GM18511 (cell line): Measurements from ENCODE around the gene HTR3E.
"Not testable (repeated sequence)": the region's sequence is repeated elsewhere in the genome, so short reads cannot be mapped to it uniquely, and the experiment has no call there.

Experiments
- ATAC-seq: cut with Tn5 transposase; IDR thresholded peaks from one replicate; pipeline ENCODE4 v1.9.1; 2021; ENCODE audit warnings: mild to moderate bottlenecking, moderate library complexity; ENCODE audit not compliant: unreplicated experiment

The HTR3E gene, protein sequence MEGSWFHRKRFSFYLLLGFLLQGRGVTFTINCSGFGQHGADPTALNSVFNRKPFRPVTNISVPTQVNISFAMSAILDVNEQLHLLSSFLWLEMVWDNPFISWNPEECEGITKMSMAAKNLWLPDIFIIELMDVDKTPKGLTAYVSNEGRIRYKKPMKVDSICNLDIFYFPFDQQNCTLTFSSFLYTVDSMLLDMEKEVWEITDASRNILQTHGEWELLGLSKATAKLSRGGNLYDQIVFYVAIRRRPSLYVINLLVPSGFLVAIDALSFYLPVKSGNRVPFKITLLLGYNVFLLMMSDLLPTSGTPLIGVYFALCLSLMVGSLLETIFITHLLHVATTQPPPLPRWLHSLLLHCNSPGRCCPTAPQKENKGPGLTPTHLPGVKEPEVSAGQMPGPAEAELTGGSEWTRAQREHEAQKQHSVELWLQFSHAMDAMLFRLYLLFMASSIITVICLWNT

DNA sequence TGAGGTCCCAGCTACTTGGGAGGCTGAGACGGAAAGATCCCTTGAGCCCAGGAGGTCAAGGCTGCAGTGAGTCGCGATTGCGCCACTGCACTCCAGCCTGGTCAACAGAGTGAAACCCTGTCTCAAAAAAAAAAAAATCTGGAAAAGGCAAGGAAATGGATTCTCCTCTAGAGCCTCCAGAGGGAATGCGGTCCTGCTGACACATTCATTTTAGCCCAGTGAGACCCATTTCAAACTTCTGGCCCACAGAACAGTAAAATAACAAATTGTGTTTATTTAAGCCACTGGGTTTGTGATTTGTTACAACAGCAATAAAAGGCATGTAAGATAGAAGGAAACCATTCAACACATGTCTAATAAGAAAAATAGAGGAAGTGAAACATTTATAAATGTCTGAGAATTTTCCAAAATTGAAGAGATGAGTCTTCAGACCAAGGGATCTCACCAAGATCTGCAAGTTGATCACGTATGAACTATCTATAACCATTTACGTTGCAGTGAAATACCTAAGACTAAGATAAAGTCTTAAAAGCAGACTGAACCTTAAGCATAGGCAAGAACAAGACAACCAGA, at the start of gene HTR3E:
HTR3E (plus strand) TSS at position 254 of the 573 bp plus-strand sequence. CDS start 466 bp downstream, outside the sequence.
- ATAC-seq: no peak

DNA sequence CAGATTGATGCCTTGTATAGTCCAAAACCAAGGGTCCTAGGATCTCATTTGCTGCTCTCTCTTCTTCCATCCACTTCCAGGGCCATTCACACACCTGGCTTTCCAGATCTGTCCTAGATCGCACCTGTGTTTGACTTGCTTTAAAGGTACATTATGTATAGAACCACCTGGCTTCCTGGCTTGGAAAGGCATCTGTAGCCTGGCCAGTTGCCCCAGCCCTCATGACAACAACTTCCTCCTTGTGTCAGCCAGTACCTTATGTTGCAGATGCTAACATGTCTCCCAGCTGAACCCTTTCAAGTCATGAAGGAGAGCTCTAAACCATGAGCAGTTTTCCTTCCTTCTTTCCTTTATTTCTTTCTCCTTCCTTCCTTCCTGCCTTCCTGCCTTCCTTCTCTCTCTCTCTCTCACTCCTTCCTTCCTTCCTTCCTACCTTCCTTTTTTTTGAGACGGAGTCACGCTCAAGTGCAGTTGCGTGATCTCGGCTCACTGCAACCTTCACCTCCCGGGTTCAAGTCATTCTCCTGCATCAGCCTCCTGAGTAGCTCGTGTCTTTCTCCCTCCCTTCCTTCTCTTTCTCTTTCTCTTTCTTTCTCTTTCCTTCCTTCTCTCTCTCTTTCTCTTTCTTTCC, 46.5 kb upstream of the HTR3E start:
- no peak for ATAC-seq

DNA sequence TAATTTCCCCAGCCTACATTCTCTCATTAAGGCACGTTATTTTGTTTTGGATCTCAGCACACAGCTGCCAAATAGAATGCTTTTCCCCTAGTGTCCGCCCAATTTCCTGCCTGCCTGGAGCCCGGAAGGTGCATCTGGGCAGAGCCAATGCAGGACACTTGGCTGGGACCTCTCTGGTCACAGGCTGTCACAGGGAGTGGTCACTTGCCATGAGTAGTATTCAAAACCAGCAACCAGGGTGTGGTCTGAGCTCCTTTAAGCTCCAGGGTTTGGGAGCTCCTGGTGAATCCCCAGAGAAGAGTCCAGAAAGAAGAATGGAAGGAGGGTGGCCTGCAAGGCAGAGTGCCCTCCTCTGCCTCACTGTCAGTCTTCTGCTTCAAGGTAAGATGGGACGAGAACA, 44.1 kb upstream of the HTR3E start, which contains the start of gene HTR3C:
HTR3C (plus strand) TSS at position 281 of the 400 bp plus-strand sequence; CDS start at position 315, 34 bp downstream.
- no peak for ATAC-seq

DNA sequence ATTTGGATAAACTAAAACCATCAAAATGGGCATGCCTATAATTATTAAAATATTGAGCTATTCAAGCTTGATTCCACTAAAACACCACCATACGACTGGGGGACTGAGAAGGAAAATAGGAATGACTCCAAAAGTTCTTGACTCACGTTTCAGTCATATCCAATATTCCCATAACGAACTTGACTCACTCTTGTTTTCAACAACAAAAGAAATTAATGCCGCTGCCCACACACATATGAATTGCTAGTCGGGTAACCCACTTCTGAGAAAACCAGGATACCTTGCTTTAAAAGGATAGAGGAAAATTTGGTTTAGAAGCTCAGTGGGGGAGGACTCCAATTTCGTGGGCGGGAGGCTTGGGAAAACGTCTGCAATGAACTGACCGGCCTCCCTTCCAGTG, 38.8 kb upstream of the HTR3E start:
- ATAC-seq: no peak

DNA sequence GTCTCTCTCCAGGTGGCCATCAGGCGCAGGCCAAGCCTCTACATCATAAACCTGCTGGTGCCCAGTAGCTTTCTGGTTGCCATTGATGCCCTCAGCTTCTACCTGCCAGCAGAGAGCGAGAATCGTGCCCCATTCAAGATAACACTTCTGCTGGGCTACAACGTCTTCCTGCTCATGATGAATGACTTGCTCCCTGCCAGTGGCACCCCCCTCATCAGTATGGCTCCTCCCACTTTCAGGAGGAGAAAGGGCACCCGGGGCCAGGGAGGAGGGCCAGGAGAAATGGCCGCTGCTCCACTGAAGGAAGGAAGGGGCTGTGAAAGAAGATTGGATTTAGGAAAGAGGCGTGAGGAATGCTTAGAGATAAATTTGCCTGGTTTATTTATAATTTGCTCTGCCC, 37.4 kb upstream of the HTR3E start:
- ATAC-seq: no peak

DNA sequence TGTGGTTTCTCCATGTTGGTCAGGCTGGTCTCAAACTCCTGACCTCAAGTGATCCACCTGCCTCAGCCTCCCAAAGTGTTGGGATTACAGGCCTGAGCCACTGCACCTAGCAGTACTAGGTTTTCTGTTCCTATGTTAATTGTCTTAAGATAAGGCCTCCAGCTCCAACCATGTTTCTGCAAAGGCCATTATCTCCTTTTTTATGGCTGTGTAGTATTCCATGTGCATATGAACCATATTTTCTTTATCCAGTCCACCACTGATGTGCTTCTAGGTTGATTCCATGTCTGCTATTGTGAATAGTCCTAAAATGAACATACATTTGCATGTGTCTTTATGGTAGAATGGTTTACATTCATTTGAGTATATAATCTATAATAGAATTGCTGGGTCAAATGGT, 34.2 kb upstream of the HTR3E start:
- ATAC-seq: no peak

DNA sequence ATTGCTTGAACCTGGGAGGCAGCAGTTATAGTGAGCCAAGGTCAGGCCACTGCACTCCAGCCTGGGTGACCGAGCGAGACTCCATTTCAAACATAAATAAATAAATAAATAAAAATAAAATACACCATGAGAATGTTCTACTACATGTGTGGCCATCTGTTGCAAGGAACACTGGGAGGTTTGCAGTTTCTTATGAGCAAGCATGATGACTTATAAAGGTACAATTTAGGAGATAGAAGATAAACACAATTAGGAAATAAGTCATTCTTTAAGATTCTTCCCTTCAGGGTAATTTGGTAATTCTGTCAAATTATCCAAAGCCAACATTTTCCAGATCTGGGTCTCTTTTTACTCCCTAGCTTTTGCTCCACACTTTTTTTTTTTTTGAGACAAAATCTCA, 30.7 kb upstream of the HTR3E start:
- ATAC-seq: no peak

DNA sequence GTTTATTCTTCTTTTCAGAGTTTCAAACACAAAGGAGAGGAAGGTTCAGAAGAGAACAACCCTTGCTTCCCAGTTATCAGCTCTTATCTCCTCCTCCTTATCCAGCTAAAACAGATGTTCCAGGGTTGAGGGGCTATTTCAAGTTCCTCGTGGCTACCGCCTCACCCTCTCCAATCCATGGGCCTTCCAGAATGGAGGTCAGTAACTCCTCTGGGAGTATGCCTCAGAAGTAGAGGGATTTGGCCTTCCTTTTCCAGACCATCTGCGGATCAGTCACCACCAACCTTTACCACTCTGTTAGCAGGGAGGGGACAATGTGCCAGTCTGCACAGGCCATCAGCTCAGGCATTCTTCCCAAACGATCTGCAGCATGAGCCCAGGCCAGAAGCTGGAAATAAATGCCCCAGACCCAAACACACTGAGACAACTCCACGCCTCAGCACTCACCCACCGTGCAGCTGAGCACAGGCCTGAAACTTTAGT, 29.2 kb upstream of the HTR3E start:
- no peak for ATAC-seq

DNA sequence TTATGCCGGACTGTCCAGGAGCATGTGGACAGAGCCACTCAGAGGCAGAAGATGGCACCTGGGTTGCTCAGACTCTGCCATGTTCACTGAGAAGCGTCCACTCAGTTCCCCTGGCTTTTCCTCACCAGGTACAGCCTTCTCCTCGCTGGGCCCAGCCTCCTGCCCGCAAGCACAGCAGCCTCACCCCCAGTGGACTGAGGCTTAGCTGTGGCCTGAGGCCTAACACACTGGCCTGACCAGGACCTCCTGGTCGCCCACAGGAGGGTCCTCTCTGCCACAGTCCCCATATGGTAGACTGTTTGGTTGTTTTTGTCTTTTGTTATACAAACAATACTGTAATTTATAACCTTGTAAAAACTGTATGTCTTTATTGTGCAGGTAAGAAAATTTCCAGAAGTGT, 28.5 kb upstream of the HTR3E start:
- no peak for ATAC-seq

DNA sequence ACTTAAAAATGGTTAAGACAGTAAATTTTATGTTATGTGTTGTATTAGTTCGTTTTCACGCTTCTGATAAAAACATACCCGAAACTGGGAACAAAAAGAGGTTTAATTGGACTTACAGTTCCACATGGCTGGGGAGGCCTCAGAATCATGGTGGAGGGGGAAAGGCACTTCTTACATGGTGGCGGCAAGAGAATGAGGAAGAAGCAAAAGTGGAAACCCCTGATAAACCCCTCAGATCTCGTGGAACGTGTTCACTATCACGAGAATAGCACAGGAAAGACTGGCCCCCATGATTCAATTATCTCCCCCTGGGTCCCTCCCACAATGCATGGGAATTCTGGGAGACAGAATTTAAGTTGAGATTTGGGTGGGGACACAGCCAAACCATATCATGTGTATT, 25.7 kb upstream of the HTR3E start:
- not testable (repeated sequence) for ATAC-seq

DNA sequence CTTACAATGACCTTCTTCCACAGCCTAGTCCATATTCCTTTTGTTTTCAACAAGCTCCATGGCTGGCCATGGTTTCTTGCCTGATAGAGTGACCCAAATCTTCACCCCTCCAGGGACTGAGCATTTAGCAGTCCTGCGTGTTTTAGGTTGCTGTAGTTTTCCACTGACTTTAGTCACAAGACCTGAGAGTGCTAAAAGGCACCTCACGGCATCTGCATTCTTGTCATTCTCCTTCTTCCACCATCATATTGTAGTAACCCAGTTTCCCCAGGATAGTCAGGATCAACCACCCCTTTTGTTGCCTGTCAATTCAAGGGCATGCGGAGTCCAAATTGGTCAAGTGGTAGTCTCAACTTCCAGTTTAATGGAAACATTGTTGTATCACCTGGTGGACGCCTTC, 23.2 kb upstream of the HTR3E start:
- no peak for ATAC-seq

DNA sequence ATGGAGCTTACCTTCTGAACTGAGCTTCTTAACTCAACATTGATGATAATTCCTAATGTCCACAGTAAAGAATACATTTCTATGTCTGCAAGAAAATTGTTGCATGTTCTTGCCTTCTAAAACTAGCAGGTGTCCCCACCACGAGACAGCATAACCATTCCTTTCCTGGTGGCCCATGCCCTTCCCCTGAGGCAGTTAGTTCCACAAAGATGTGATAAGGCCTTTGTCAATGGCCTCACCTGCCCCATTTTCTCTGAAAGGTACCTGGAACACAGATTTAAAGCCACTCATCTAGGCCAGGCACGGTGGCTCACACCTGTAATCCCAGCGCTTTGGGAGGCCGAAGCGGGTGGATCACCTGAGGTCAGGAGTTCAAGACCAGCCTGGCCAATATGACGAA, 21.0 kb upstream of the HTR3E start:
- no peak for ATAC-seq

DNA sequence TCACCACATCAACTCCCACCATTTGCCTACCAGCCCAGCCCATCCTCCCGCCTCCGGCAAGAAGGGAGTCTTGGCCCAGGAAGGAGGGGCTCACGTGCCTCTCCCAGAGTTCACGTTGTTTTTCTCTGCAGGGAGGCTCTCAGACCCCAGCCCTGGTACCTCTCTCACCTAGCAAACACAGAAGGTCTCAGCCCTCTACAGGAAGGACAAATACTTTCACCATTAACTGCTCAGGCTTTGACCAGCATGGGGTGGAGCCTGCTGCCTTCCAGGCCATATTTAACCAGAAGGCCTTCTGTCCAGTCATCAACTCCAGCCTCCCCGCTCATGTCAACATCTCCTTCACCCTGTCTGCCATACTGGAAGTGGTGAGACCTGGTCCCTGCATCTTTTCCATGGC, 19.0 kb upstream of the HTR3E start:
- ATAC-seq: no peak

DNA sequence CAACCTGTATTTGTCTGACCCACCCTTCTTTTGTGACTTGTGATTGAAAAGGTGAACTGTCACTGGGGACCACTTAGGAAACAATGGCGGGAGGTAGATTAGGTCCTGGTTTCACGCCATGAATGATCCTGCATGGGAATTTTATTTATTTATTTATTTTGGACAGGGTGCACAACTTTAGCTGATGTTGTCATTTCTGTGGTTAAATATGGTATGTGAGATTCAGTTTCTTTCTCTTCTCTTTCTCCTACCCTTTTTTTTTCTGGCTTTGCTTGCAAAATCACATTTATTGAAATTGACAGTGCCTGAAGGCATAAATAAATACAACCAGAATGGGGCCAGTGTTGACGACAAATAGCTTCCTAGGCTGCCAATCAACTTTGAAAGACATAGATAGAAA, 18.0 kb upstream of the HTR3E start:
- no peak for ATAC-seq

DNA sequence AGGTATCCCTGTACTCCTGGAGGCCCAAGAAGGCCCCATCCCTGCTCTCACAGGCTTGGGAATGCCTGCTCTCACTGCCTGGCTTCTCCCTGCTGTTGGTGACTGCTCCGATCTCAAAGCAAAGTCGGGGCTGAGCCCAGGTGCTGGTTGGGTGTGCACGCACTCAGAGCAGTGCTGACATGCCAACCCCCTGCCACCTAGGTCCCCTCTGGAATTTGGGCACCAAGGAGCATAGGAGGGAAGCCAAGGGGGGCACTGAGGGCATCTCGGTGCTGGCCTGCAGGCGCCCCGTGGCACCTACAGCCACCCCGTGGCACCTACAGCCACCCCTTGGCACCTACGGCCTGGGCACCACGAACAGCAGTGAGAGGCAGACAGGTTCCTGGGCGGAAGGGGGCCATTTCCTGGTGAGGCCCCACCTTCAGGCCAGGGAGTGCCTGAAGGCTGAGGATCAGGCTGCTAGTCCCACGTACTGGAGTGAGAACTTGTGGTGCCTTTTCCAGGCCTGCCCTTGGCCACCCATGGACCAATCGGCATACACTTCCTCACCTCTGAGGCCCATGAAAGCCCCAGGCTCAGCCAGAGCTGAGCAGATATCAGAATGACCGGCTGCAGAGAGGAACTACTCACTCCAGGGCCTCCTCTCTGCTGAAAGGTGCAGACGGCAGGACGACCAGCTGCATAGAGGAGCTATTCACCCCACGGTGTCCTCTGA, 15.6 kb upstream of the HTR3E start:
- ATAC-seq: no peak

DNA sequence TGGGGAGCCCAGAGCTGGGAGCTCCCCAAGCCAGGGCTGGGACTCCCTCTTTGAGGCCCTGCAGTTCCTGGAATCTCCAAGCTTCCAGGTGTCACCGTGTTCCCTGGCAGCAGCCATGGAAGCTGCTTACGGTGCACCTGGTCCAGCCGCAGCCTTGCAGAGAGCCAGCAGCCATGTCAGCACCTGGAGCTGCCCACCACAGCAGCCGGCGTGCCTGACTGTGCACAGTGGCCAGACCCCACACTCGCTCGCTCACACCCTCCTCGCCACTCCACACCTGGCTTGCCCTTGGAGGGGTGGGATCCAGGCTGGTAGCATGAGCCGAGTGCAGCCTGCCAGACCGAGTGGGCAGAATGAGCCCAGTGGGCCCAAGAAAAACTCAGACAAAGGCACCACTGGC, 14.8 kb upstream of the HTR3E start:
- no peak for ATAC-seq

DNA sequence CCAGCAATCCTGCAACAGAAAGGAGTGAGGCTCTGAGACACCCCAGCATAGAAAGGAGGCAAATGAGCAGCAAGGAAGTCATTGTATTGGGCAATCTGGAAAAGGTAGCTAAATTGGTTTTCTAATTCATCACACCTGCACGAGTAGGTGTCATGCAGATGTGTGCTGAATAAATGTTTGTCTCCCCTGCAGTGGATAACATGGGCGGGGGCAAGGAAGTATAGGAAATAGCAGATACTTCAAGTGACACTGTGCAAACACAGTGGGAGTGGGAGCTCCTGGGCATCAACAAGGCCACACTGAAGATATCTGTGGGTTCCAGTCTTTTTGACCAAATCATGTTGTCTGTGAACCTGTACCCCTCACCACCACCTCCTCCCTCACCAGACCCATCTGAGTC, 14.4 kb upstream of the HTR3E start:
- ATAC-seq: no peak

DNA sequence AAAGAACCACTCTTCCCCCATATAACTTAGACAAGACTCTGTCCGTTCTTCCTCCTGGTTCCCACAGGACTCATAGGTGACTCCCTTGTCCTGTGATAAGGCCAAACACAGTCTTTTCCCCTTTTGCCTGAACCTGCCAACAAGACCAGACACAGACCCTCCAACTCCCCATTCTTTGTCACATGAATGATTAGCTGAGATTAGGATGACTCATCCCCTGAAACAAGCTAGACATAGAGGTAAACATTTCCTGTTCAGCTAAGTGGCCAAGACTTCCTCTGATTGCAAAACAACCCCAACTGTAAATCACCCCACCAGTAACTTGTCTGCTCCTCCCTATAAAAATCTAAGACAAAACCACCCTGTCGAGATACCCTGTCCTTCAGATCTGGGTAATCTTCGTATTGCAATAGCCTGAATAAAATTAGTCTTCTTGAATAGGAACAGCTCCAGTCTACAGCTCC, 11.4 kb upstream of the HTR3E start:
- no peak for ATAC-seq

DNA sequence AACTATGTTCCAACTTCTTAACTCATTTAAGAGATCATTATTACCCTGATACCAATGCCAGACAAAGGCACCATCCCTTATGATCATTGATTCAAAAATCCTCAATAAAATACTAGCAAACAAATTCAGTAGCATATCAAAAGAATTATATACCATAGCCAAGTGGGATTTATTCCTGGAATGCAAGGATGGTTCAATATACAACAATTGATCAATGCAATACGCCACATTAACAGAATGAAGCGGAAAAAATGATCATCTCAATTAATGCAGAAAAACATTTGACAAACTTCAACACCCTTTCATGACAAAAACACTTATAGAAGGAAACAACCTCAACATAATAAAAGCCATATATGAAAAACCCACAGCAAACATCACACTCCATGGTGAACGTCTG, 4.7 kb upstream of the HTR3E start:
- ATAC-seq: no peak

DNA sequence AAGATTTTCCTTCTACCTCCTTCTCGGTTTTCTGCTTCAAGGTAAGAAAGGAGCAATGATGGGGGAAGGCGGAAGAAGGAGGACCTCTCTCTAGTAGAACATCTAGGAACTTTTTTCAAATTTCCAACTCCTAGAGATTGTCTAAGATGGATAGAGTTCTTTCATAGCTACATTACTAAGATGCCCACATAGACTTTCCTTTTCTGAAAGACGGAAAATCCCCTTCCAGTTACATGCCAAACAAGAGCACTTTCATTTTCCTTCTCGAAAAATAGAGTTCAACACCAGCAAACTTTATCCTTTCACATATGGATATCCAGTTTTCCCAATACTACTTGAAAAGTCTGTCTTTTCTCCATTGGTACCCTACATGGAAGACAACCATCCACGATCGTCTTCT, 692 bp downstream of the HTR3E start:
- ATAC-seq: no peak
